TTC549 (cell line): ENCODE measurements around the gene RGS14.

Experiments used
- FAIRE-seq: peaks from 2 replicates; lab custom pipeline; 2012; peaks lifted over from hg19 to GRCh38; lab: Jason Lieb, UNC

Gene RGS14

DNA sequence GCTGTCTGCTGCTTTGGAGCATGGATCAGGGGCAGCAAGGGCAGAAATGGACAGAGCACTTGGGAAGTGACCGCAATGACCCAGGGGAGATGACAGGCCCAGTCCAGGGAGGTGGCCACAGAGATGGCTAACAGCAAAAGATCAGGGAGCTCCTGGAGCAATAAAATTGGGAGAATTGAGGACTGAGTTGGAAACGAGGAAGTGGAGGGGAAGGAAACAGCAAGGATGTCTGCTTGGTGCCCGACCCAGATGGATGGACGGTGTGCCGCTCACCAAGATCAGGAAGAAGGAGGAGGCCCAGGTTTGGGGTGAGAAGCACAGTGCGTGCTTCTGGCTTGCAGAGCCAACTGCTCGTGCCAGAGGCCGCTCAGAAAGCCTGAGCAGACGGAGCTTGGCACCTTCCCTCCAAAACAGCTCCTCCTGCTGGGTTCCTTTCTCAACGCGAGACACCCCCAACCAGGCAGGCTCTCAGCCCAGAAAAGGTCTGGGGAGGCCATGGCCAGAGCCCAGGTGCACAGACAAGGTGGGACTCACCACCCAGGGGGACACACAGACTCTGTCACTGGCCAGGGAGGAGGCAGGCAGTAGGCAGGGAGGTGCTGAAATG lies 24.8 kb downstream of the RGS14 start:
- FAIRE-seq, result no peak

DNA sequence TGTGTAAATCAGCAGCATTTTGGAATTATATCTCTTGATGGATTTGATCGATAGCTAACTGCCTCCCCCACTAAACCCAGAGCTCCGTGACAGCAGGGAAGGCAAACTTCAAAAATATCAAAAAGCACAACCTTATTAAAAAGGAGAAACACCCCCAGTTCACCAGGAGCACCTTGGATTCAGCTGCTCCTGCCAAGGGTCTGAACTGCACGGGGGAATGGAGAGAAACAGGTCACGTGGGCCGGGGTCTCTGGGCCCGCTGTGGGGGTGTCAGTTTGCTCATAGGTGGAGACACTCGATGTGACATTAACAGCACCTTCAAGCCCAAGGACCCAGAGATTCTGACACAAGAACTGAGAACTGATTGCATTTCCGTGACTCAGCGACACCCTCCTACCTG lies 25.5 kb downstream of the RGS14 start:
- no peak for FAIRE-seq

DNA sequence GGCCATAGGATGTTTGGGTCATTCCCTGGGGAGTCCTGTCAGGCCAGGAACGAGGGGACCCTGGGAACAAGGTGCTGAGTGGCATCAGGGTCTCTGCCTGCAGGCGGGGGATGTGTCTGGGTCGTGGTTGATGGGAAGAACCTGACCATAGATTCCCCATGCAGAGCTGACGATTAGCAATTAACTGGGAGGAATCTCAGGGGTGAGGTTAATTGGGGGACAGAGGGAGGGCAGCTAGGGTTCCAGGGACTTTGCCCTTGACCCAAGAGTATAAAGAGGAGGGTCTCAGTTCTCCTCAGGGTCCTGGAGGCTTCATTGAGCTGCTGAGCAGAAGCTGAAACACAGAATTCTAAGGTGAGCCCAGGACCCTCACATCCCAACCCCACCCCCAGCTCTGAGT lies 26.4 kb downstream of the RGS14 start, which contains the start of gene SLC34A1:
TSS of gene SLC34A1 (plus strand) at position 301 of the 400 bp plus-strand sequence. CDS start 1,308 bp downstream, outside the sequence.
- FAIRE-seq, result no peak

DNA sequence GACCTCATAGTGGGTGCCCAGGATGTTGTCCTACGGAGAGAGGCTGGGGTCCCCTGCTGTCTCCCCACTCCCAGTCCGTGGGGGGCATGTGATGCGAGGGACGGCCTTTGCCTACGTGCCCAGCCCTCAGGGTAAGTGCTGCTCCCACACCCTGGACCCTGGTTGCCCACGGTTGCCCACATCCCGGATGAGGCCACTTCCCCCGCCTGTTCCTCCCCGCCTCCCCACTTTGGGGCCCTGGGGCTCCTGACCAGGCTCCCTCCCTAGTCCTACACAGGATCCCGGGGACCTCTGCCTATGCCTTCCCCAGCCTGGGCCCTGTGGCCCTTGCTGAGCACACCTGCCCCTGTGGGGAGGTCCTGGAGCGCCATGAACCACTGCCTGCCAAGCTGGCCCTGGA lies 28.0 kb downstream of the RGS14 start:
- no peak for FAIRE-seq

DNA sequence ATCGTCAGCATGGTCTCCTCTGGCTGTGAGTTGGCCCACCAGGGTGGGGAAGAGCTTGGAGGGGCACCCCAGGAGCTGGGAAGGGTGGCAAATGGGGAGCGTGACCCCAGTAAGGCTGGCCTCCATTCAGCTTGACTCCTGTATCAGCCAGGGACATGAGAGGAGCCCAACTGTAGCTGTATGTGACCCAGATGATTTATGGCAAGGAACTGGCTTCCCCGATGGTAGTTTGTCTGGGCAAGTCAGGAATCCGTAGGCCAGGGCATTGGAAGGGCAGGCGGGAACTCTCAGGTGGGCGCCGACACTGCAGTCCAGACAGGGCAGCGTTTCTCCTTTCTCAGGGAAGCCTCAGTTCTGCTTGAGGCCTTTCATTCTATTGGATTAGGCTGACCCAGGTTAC lies 28.8 kb downstream of the RGS14 start:
- no peak for FAIRE-seq

DNA sequence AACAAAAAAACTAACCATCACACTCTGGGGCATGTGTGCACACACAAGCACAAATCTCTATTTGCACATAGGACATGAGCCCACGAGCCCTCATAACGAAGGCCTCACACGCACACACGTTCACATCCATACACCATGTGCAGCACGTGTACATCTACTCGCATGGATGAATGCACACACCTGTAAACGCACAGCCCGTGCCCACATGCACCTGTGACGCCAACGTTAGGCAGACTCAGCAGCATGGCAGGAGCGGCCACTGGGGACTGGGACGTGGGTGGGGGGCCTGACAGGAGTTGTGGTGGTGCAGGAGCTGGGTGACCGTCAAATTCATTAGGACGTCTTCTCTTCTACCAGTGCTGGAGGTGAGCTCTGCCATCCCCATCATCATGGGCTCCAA lies 29.7 kb downstream of the RGS14 start:
- FAIRE-seq, result no peak

DNA sequence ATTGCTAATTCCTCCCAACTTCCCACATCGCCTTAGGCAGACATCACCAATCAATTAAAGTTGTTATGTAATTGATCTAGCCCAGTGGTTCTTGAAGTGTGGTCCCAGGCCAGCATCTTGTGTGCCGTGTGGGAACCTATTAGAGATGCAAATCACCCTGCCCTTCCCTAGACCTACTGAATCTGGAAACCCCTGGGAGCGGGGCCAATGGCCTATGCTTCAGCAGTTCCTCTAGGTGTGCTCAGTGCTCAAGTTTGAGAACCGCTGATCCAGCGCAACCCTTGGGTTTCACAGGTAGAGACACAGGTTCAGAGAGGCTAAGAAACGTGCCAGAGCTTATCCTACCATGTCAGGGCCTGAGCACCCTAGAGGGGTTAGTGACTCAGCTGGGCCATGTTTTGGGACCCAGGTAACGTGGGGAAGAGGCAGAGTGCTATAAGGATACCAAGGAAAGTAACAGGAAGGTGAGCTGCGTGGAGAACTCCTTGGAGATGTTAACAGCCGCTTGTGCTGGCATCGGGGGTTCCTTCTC lies 30.9 kb downstream of the RGS14 start:
- FAIRE-seq, result no peak

DNA sequence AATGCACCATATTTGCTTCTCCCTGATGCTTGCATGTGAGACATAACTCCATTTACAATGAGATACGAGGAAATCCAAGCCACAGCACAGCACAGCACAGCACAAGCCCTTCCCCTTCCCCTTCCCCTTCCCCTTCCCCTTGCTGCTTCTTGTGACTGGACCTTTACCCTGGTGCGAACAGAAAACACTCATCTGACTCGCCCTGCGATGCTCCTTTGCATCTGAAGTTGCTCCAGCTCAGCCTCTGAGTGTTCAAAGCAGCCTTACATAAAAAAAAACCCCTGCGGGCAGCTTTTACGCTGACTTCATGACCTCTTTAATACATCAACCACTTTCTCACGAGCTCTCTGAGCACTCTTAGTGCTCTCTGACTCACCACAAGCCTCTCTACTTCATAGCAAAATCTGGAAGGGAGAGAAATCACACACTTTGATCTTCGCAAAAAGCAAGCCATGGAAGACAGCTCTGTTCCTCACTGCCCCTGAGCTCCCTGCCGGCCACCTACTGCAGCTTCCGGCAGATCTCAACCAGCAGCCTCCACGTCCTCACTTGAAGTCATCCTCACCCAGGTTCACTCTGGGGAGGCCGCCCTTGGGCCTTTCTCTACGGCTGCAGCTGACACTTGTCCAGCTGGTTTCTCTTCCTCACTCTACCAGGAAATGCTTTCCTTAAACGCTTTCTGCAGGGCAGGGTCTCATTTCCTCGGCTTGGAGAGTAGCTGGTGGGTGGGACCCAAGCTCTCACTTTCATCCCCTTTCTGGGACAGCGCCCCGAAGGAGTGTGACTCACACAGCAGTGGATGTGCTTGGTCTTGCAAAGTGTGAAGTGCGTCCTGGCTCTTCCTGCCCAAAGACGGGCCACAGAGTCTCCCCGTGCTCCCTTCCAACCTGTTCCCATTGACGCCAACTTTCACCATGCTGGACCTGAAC lies 31.8 kb downstream of the RGS14 start:
- no peak for FAIRE-seq

DNA sequence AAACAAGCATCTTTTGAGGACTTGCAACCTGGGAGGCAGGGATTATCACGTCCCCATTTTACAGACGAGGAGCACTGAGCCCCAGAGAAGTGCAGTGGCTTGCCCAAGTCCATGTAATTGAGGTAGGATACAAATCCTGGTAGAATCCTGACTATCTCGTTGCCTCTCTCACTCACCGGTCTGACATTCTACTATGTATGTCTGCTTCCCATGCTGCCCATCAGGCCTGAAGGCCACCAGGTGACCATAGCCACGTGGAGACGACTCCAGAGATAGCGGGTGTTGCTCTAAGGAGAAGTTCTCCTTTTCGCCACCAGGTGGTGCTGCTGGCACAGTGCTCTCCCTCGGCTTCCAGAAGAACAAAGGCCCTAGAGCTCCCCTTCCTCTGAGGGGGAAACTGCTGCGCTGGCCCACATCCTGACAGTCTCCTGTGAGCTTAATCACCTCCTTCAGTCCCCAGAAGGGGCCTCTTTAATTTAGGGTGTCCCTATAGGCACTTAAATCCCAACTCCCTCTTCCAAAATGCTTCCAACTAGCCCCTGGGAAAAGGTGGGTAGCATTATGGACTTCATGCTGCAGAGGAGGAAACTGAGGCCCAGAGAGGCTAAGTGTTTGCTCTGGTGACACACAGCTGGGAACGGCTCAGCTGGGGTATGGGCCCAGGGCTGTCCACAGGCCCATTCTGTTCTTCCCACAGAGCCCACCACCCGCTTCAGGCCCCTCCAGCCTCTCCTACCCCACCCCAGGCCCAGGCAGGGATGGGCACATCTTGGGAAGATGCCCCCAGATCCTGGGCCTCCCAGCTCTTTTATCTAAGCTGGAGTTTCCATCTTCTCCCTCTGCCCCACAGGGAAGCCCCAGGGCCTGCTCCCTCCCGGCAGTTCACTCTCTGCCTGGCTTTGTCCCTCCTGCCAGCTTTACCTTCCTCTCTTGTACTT lies 32.9 kb downstream of the RGS14 start:
- no peak for FAIRE-seq

DNA sequence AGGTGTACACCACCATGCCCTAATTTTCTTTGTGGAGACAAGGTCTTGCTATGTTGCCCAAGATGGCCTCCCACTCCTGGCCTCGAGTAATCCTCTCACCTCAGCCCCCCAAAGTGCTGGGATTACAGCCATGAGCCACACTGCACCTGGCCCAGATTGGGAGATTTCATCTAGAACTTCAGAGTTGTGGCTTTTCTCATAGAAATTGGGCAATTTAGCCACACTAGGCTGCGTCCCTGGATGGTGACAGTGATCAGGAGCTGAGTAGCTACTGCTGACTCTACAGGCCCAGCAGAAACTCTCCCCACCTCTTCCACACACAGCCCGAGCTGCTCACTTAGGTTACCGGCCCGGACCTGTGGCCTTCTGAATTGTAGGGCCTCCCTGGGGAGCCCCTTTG lies 35.0 kb downstream of the RGS14 start:
- FAIRE-seq, result no peak

DNA sequence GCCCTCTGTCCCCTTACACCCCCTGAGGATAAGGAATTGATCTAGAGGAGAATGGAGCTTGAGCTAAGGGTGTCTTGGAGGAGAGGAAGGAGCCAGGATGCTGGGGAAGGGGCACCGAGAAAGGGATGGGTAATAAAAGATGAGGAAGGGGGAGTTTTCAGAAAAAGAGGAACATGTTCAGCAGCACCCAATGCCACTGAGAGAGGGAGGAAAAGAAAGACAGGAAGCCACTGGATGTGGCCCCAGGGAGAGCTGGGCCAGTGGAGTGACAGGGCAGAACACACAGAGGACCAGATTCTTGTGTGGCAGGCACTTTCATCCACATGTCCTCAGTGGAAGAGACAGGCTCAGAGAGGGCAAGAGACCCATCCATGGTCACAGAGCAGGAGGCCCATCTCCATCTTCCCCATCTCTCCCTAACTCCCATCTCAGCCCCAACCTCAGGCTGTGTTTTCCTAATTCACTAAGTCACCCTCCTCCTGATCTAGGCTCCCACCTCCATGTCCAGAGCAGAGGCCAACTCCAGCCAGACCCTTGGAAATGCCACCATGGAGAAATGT lies 35.6 kb downstream of the RGS14 start:
- FAIRE-seq, result no peak

DNA sequence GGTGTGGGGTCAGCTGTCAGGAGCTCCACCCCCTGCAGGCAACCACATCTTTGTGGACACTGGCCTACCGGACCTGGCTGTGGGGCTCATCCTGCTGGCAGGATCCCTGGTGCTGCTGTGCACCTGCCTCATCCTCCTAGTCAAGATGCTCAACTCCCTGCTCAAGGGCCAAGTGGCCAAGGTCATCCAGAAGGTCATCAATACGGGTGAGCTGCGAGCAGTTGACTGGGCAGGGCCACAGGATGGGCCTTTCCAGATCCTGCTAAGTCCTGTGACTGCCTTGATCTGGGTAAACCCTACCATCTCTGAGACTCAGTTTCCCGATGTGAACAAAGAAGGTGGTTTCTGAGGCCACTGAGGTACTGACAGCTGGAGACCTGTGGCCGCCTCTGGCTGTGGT lies 36.3 kb downstream of the RGS14 start:
- no peak for FAIRE-seq

DNA sequence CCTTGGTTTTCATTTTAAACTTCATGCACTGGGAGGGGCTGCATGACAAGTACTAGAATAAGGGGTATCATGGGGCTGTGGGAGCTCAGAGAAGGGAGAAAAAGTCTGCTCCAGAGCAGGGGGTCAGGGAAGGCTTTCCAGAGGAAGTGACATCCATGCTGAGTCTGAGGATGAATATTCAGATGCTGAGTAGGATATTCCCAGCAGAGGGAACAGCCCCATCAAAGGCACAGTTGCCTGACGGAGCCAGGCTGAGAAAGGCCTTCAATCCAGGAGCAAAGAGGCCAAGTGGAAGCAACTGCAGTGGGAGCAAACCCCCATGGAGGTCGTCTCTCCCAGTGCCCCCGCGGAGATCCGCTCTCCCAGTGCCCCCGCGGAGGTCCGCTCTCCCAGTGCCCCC lies 38.4 kb downstream of the RGS14 start:
- no peak for FAIRE-seq

DNA sequence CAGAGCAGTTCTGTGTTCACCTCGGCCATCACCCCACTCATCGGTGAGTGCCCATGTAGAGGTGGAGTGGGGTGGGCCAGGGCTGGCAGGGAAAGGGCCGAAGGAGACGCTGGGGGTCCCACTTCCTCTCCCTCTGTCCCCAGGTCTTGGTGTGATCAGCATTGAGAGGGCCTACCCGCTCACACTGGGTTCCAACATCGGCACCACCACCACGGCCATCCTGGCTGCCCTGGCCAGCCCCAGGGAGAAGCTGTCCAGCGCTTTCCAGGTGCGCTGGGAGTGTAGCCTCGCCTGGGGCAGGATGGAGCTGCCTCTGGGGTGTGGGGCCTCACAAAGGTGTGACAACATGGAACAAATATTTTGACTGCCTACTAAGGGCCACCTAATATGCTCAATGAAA lies 39.1 kb downstream of the RGS14 start:
- no peak for FAIRE-seq

DNA sequence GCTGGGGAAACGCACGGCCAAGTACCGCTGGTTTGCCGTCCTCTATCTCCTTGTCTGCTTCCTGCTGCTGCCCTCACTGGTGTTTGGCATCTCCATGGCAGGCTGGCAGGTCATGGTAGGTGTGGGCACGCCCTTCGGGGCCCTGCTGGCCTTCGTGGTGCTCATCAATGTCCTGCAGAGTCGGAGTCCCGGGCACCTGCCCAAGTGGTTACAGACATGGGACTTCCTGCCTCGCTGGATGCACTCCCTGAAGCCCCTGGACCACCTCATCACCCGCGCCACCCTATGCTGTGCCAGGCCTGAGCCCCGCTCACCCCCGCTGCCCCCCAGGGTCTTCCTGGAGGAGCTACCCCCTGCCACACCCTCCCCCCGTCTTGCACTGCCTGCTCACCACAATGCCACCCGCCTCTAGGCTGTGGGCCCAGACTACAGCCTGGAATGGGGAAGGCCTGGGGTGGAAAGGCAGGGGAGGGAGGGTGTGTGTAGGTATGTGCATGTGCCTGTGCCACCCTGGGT lies 40.2 kb downstream of the RGS14 start:
- FAIRE-seq, result no peak

DNA sequence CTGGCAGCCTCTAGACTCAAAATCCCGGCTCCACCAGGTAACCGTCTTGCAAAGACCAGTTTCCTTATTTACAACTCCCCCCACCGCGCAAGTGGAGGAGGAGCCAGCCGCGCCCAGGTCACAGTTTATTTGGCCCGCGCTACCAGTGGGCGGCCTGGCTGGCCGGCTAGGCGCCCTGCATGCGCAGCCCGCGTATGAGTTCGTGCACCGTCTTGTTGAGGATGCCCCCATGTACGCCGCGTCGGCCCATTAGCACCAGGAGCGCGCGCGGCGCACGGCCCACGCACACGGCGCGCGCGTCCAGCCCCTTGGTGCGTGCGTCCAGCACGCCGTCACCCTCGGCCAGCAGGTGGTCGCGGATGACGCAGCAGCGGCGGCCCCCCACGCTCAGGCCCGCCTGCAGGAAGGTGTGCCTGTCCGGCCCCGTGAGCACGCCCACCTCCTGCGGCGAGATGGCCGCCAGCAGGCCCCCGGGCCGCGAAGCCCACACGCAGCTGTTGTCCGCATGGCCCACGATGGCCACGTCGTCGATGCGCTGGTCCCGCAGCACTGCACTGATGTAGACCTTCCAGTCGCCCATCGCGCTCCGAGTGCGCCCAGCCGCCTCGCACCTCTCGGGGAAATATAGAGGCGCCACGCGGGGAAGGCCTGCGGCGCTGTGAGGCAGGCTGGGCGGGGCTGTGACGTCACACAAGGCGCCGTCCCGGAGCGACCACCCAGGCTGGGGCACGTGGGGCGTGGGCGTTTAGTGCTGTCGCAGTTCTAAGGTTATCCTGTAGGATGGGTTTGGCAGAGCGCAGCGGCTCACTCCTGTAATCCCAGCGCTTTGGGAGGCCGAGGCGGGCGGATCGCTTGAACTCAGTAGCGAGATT lies 42.5 kb downstream of the RGS14 start, which contains the start of gene PFN3:
TSS of gene PFN3 (minus strand) at position 665 of the 872 bp plus-strand sequence. CDS start at position 580, 85 bp downstream.
- FAIRE-seq, result no peak

DNA sequence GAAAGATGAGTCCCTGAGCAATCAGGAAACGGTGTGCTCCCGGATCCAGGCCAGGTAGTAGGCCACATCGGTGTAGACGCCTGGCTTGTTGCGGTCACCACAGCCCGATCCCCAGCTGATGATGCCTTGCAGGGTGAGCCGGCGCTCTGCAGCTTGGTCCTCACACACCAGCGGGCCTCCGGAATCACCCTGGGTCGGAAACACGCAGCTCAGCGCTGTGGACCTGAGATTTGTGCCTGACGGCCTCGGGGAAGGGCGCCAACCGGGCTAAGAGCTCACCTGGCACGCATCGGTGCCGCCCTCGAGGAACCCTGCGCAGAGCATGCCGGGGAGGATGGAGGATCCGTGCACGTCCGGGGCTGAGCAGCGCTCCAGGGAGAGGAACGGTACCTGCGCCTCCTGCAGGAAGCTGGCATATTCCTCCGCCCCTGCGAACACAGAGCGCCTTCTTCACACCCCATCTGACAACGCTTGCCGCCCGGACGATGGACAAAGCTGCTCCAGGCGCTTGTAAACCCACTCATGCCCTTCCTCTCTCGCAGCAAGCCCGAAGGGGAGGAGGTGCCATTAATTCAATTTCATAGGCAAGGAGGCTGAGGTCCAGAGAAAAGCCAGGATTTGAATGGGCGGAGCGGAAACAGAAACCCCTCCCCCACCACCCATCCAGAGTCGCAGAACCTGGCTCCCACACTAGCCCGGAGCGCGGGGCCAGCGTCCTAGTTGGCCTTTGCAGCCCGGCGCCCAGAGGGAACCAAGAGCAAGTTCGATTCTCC lies 44.7 kb downstream of the RGS14 start:
- FAIRE-seq, result no peak

DNA sequence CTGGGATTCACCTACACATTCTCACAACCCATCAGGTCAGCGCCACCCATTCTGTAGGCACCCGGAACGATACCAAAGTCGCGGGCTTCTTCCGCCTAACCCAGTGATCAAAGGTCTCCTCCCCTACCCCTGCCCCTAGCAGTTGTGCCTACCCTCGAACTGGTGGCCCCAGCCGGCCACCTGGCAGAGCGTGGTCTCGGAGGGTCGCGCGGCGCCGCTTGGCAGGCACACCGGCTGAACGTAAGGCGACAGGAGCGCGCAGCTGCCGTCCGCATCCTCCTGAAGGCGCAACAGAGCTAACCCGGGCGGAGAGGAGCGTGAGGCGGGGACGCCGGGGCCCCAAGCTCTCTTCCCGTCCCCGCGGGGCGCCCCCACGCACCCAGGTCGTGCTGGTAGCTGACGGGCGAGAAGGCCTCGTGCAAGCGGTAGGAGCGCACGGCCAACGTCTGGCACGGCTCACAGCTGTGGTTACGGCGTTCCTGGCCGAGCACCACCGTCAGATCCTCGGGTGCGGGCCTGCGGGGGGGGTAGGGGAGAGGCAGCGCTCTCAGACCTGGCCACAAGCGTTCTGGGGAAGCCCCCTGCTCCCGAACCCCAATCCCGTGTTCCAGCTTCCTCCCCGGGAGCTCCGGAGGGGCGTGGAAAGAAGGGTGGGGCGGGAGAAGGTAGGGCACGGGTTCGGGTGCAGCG lies 45.5 kb downstream of the RGS14 start:
- no peak for FAIRE-seq
